Panc1 (cell line): ENCODE measurements around the gene LRIF1. TPM values are rescaled to one million over a fixed set of nuclear protein-coding genes. Genes with fewer than 3 reads are reported as not detected.

Source experiments
- ATAC-seq: fragments of 200-7000 bp; cut with Tn5 transposase; 2 replicates; pipeline ENCODE4 v1.9.1; 2020; ENCODE audit warnings: mild to moderate bottlenecking, moderate library complexity
- BruUV-seq: library from RNA; stranded (reverse); fragments of 400-500 nt; replicated peaks from 2 replicates; lab custom pipeline; 2021; lab: Mats Ljungman, UMichigan
- CTCF ChIA-PET: fragments of 300-600 bp; sonication (Branson Sonifier 250); formaldehyde crosslinking; loops from one replicate; lab custom pipeline; 2022; ENCODE audit warnings: antibody characterized with exemption; lab: Charles Lee
- POLR2A ChIA-PET: fragments of 300-600 bp; sonication (Branson Sonifier 250); formaldehyde crosslinking; loops from one replicate; lab custom pipeline; 2022; ENCODE audit warnings: antibody characterized with exemption; lab: Charles Lee
- DNase-seq: peaks from one replicate; pipeline ENCODE4 v3.0.0-alpha.2; 2010; ENCODE audit warnings: low read depth, low spot score
- H3K27ac ChIP-seq: 2 replicates; pipeline ENCODE4 v1.5.1; 2011; ENCODE audit warnings: mild to moderate bottlenecking, low read length, inconsistent platforms
- H3K27me3 ChIP-seq: fragments of 200-500 bp; sonication (Bioruptor generic); 2 replicates; pipeline ENCODE4 v1.6.0; 2014; ENCODE audit warnings: low read length, inconsistent platforms; ENCODE audit not compliant: control insufficient read depth, insufficient read depth
- H3K36me3 ChIP-seq: fragments of 200-500 bp; sonication (Bioruptor generic); 2 replicates; pipeline ENCODE4 v1.5.1; 2014; ENCODE audit warnings: inconsistent platforms, mild to moderate bottlenecking, low read length, moderate library complexity; ENCODE audit not compliant: control insufficient read depth, insufficient read depth
- H3K4me1 ChIP-seq: 2 replicates; pipeline ENCODE4 v1.5.1; 2011; ENCODE audit warnings: inconsistent platforms, mild to moderate bottlenecking, low read length, moderate library complexity; ENCODE audit not compliant: control insufficient read depth, insufficient read depth
- H3K4me3 ChIP-seq, 2 experiments: 2 replicates each; pipeline ENCODE4 v1.5.1; 2011 to 2012; ENCODE audit warnings: low read depth in 2 of 2, low read length in 2 of 2, mild to moderate bottlenecking in 2 of 2, inconsistent platforms in 1 of 2, moderate library complexity in 1 of 2
- H3K9me3 ChIP-seq: fragments of 200-500 bp; sonication (Bioruptor generic); 2 replicates; pipeline ENCODE4 v1.5.1; 2014; ENCODE audit warnings: low read depth, mild to moderate bottlenecking, inconsistent platforms, low read length, moderate library complexity; ENCODE audit not compliant: control insufficient read depth, insufficient read depth
- SIN3A ChIP-seq: IDR thresholded peaks from 2 replicates; pipeline ENCODE4 v1.6.1; 2012; ENCODE audit warnings: low read depth, mild to moderate bottlenecking, low read length, moderate library complexity, borderline replicate concordance; ENCODE audit not compliant: insufficient read depth
- in situ Hi-C: cut with HindIII; loops from 2 replicates; pipeline ENCODE4 v1.10.0; 2016; ENCODE audit warnings: low sequenced_read_pairs, low pct_unique_long_range_greater_than_20kb
- intact Hi-C: fragments of 100-400 bp; cut with micrococcal nuclease; formaldehyde crosslinking; loops from one replicate; pipeline ENCODE4 v1.10.0; 2022; ENCODE audit not compliant: unreplicated experiment
- total RNA-seq: library from RNA; stranded (reverse); gene quantifications from one replicate; pipeline ENCODE4 v1.2.1, GENCODE V29; 2021; ENCODE audit not compliant: unreplicated experiment

Gene LRIF1
- total RNA-seq, 1 experiment from 2014 or later: 34.1 TPM

GRCh38 chr1:110897681-110898080 lies 66.0 kb downstream of the LRIF1 start:
- ATAC-seq (no peak), DNase-seq (no peak)
- H3K4me1 ChIP-seq: no peaks in the 10 kb centered on the region
- no TSS peak for BruUV-seq
- POLR2A ChIA-PET: no interaction called here
- intact Hi-C loops (no loop called here), in situ Hi-C loops (no loop called here)
- no peaks in the 10 kb centered on the region for H3K27me3 ChIP-seq
- no peak overlapping the region for H3K27ac ChIP-seq
- H3K9me3 ChIP-seq: no peaks in the 10 kb centered on the region
- CTCF ChIA-PET: no interaction called here
- H3K36me3 ChIP-seq: no peaks in the 10 kb centered on the region
- no peak for TF ChIP-seq SIN3A
- H3K4me3 ChIP-seq: no peak overlapping the region

Other genes with a start within 250 kb of the LRIF1 start
- 0.49 TPM for gene CD53, start 90.8 kb downstream of the LRIF1 start, total RNA-seq
- gene DRAM2, start 176.2 kb upstream of the LRIF1 start, total RNA-seq: 15.7 TPM
- 21.9 TPM for gene CEPT1, start 176.3 kb upstream of the LRIF1 start, total RNA-seq
- gene DENND2D, start 236.7 kb upstream of the LRIF1 start, total RNA-seq: 10.4 TPM